ENCODE data around the gene BORCS6.
"Not testable (repeated sequence)": the region's sequence is repeated elsewhere in the genome, so short reads cannot be mapped to it uniquely, and the experiment has no call there.

The BORCS6 gene

GRCh38 chr17:8175795-8176196, 14.2 kb downstream of the BORCS6 start:
- CTCF ChIA-PET: interaction anchor here (1.0 to 1.4 kb wide), 2 partner anchors 16 to 38 kb away, joined by 3 read pairs; no protein-coding TSS in a partner anchor
- POLR2A ChIA-PET: interaction anchor here (0.6 kb wide), 1 partner anchor 258 kb away, joined by 3 read pairs; no protein-coding TSS in a partner anchor

GRCh38 chr17:8173871-8174322, 16.1 kb downstream of the BORCS6 start:
- CTCF ChIA-PET: no interaction called here
- no peak for DNase-seq (ENCODE audit: low read depth, low spot score)
- TF ChIP-seq CTCF (IDR thresholded peaks at IDR 0.05; ENCODE audit: insufficient read depth, low read length, missing control alignments): no peak
- POLR2A ChIA-PET: interaction anchor here (0.8 to 2.1 kb wide), 18 partner anchors 10 to 486 kb away, joined by 3 to 17 read pairs (median 6); partner anchors contain the start of genes BORCS6, CTC1, HES7 and TP53
- H3K4me3 ChIP-seq (ENCODE audit: low read depth, low read length): peak overlapping the region; percentile 55

More at GRCh38 chr17:8175795-8176196, 14.2 kb downstream of the BORCS6 start:
- no peak for DNase-seq (ENCODE audit: low read depth, low spot score)
- H3K4me3 ChIP-seq (ENCODE audit: low read depth, low read length): peak overlapping the region; percentile 76
- TF ChIP-seq CTCF (IDR thresholded peaks at IDR 0.05; ENCODE audit: insufficient read depth, low read length, missing control alignments): no peak

GRCh38 chr17:8173056-8173870, 16.7 kb downstream of the BORCS6 start:
- CTCF ChIA-PET: no interaction called here

GRCh38 chr17:8170186-8170585, 19.8 kb downstream of the BORCS6 start:
- not testable (repeated sequence) for DNase-seq (ENCODE audit: low read depth, low spot score); H3K4me3 ChIP-seq (ENCODE audit: low read depth, low read length)
- POLR2A ChIA-PET: interaction anchor here (0.7 kb wide), 1 partner anchor 52 kb away, joined by 5 read pairs; no protein-coding TSS in a partner anchor
- CTCF ChIA-PET: interaction anchor here (1.0 to 1.9 kb wide), 3 partner anchors 11 to 90 kb away, joined by 3 to 6 read pairs (median 4); partner anchors contain the start of gene HES7

More at GRCh38 chr17:8173056-8173870, 16.7 kb downstream of the BORCS6 start:
- TF ChIP-seq CTCF (IDR thresholded peaks at IDR 0.05; ENCODE audit: insufficient read depth, low read length, missing control alignments): no peak
- peak; percentile 91 for DNase-seq (ENCODE audit: low read depth, low spot score)
- POLR2A ChIA-PET: interaction anchor here (0.5 to 2.1 kb wide), 24 partner anchors 10 to 486 kb away, joined by 3 to 17 read pairs (median 6); partner anchors contain the start of genes BORCS6, CTC1, HES7 and PER1
- H3K4me3 ChIP-seq (ENCODE audit: low read depth, low read length): peak overlapping the region; percentile 55

GRCh38 chr17:8167526-8167925, 22.5 kb downstream of the BORCS6 start:
- no peak for DNase-seq (ENCODE audit: low read depth, low spot score)
- ChIA-PET CTCF (interaction anchor here (0.9 to 2.6 kb wide), 6 partner anchors 9 to 107 kb away, joined by 3 to 13 read pairs (median 4); no protein-coding TSS in a partner anchor), POLR2A (no interaction called here)
- no peak for TF ChIP-seq CTCF (IDR thresholded peaks at IDR 0.05; ENCODE audit: insufficient read depth, low read length, missing control alignments)
- no peak overlapping the region for H3K4me3 ChIP-seq (ENCODE audit: low read depth, low read length)

- DNase-seq (ENCODE audit: low read depth, low spot score): no peak
- ChIA-PET CTCF (interaction anchor here (0.6 to 2.6 kb wide), 3 partner anchors 8 to 109 kb away, joined by 3 to 13 read pairs (median 3); no protein-coding TSS in a partner anchor), POLR2A (no interaction called here)
- TF ChIP-seq CTCF (IDR thresholded peaks at IDR 0.05; ENCODE audit: insufficient read depth, low read length, missing control alignments): no peak
- H3K4me3 ChIP-seq (ENCODE audit: low read depth, low read length): no peak overlapping the region
Observed at GRCh38 chr17:8166731-8167130, 23.2 kb downstream of the BORCS6 start.

Data from AG04449 (cell line).